WTC11 (cell line): ENCODE results near the gene CIZ1.
"Not testable (repeated sequence)": the region's sequence is repeated elsewhere in the genome, so short reads cannot be mapped to it uniquely, and the experiment has no call there.

Source experiments
- SP1 ChIP-seq: sonication (generic); formaldehyde crosslinking; conservative IDR thresholded peaks from 2 replicates; pipeline ENCODE4 v1.8.1; 2022; ENCODE audit warnings: missing genetic modification reagents
- ZNF138 ChIP-seq: sonication (generic); formaldehyde crosslinking; conservative IDR thresholded peaks from 2 replicates; pipeline ENCODE4 v1.8.1; 2022; ENCODE audit warnings: mild to moderate bottlenecking, moderate library complexity, missing genetic modification reagents
- TF ChIP-seq, protein P1 (sequence below): fragments of 200-600 bp; IDR thresholded peaks from 2 replicates; pipeline ENCODE4 v1.8.0; 2022; ENCODE audit warnings: antibody characterized with exemption
- TF ChIP-seq, protein P2 (sequence below): sonication (generic); formaldehyde crosslinking; IDR thresholded peaks from 2 replicates; pipeline ENCODE4 v1.8.1; 2023; ENCODE audit warnings: mild to moderate bottlenecking, missing genetic modification reagents, moderate library complexity
- TF ChIP-seq, protein P3 (sequence below): sonication (generic); formaldehyde crosslinking; IDR thresholded peaks from 2 replicates; pipeline ENCODE4 v1.8.1; 2023; ENCODE audit warnings: mild to moderate bottlenecking, missing genetic modification reagents
- TF ChIP-seq, protein P4 (sequence below): sonication (generic); formaldehyde crosslinking; IDR thresholded peaks from 2 replicates; pipeline ENCODE4 v1.8.1; 2022; ENCODE audit warnings: low read depth, mild to moderate bottlenecking, moderate library complexity, missing genetic modification reagents, borderline replicate concordance
- TF ChIP-seq, protein P5 (sequence below): sonication (generic); formaldehyde crosslinking; IDR thresholded peaks from 2 replicates; pipeline ENCODE4 v1.8.1; 2022; ENCODE audit warnings: low read depth, missing genetic modification reagents, borderline replicate concordance

DNA sequence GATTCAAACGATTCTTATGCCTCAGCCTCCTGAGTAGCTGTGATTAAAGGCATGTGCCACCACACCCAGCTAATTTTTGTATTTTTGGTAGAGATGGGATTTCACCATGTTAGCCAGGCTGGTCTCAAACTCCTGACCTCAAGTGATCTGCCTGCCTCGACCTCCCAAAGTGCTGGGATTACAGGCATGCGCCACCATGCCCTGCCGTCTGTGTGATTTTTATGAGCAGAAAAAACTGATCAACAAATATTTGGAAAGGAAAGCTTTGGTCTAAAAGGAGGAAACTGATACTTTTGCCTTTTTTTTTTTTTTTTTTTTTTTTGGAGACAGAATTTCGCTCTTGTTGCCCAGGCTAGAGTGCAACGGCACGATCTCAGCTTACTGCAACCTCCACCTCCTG lies 39.5 kb upstream of the CIZ1 start:
- TF ChIP-seq, protein P1, sequence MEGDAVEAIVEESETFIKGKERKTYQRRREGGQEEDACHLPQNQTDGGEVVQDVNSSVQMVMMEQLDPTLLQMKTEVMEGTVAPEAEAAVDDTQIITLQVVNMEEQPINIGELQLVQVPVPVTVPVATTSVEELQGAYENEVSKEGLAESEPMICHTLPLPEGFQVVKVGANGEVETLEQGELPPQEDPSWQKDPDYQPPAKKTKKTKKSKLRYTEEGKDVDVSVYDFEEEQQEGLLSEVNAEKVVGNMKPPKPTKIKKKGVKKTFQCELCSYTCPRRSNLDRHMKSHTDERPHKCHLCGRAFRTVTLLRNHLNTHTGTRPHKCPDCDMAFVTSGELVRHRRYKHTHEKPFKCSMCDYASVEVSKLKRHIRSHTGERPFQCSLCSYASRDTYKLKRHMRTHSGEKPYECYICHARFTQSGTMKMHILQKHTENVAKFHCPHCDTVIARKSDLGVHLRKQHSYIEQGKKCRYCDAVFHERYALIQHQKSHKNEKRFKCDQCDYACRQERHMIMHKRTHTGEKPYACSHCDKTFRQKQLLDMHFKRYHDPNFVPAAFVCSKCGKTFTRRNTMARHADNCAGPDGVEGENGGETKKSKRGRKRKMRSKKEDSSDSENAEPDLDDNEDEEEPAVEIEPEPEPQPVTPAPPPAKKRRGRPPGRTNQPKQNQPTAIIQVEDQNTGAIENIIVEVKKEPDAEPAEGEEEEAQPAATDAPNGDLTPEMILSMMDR = not testable (repeated sequence)
- TF ChIP-seq, protein P2, sequence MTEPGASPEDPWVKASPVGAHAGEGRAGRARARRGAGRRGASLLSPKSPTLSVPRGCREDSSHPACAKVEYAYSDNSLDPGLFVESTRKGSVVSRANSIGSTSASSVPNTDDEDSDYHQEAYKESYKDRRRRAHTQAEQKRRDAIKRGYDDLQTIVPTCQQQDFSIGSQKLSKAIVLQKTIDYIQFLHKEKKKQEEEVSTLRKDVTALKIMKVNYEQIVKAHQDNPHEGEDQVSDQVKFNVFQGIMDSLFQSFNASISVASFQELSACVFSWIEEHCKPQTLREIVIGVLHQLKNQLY (CRISPR knock-in tag) = not testable (repeated sequence)
- TF ChIP-seq, protein P3, sequence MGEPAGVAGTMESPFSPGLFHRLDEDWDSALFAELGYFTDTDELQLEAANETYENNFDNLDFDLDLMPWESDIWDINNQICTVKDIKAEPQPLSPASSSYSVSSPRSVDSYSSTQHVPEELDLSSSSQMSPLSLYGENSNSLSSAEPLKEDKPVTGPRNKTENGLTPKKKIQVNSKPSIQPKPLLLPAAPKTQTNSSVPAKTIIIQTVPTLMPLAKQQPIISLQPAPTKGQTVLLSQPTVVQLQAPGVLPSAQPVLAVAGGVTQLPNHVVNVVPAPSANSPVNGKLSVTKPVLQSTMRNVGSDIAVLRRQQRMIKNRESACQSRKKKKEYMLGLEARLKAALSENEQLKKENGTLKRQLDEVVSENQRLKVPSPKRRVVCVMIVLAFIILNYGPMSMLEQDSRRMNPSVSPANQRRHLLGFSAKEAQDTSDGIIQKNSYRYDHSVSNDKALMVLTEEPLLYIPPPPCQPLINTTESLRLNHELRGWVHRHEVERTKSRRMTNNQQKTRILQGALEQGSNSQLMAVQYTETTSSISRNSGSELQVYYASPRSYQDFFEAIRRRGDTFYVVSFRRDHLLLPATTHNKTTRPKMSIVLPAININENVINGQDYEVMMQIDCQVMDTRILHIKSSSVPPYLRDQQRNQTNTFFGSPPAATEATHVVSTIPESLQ = not testable (repeated sequence)
- not testable (repeated sequence) for TF ChIP-seq SP1, ZNF138 (CRISPR knock-in tag)
- TF ChIP-seq, protein P4, sequence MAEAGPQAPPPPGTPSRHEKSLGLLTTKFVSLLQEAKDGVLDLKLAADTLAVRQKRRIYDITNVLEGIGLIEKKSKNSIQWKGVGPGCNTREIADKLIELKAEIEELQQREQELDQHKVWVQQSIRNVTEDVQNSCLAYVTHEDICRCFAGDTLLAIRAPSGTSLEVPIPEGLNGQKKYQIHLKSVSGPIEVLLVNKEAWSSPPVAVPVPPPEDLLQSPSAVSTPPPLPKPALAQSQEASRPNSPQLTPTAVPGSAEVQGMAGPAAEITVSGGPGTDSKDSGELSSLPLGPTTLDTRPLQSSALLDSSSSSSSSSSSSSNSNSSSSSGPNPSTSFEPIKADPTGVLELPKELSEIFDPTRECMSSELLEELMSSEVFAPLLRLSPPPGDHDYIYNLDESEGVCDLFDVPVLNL (CRISPR knock-in tag) = not testable (repeated sequence)
- TF ChIP-seq, protein P5, sequence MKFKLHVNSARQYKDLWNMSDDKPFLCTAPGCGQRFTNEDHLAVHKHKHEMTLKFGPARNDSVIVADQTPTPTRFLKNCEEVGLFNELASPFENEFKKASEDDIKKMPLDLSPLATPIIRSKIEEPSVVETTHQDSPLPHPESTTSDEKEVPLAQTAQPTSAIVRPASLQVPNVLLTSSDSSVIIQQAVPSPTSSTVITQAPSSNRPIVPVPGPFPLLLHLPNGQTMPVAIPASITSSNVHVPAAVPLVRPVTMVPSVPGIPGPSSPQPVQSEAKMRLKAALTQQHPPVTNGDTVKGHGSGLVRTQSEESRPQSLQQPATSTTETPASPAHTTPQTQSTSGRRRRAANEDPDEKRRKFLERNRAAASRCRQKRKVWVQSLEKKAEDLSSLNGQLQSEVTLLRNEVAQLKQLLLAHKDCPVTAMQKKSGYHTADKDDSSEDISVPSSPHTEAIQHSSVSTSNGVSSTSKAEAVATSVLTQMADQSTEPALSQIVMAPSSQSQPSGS (CRISPR knock-in tag) = not testable (repeated sequence)
